ENCODE measurements around the gene NPVF. TPM values are rescaled to one million over a fixed set of nuclear protein-coding genes. Genes with fewer than 3 reads are reported as not detected.

Gene NPVF
- total RNA-seq, 1 donor from 2014 or later = not detected

DNA sequence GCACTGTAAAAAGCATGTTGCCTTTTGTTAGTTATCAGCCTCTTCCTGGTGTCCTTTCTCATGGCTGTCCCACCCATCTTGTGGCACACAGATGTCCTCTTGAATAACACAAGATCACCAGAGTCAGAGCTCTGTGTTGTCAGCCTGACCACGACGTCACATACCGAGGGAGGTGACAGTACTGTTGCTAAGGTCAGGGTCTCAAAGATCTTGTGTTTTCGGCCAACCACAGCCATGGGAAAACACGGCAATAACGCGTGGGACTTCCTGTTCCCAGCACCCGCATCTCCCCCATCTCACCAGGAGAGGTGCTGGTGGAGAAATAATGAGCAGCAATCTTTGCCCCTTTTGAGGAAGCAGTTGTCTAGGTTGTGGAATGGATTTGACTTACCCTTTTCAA is 40.4 kb downstream of the NPVF start:
- H3K9me3 Mint-ChIP-seq (ENCODE audit: low read depth) = no peaks in the 10 kb centered on the region
- H3K4me3 Mint-ChIP-seq (ENCODE audit: unreplicated experiment) = no peak overlapping the region
- TF ChIP-seq, protein P1, sequence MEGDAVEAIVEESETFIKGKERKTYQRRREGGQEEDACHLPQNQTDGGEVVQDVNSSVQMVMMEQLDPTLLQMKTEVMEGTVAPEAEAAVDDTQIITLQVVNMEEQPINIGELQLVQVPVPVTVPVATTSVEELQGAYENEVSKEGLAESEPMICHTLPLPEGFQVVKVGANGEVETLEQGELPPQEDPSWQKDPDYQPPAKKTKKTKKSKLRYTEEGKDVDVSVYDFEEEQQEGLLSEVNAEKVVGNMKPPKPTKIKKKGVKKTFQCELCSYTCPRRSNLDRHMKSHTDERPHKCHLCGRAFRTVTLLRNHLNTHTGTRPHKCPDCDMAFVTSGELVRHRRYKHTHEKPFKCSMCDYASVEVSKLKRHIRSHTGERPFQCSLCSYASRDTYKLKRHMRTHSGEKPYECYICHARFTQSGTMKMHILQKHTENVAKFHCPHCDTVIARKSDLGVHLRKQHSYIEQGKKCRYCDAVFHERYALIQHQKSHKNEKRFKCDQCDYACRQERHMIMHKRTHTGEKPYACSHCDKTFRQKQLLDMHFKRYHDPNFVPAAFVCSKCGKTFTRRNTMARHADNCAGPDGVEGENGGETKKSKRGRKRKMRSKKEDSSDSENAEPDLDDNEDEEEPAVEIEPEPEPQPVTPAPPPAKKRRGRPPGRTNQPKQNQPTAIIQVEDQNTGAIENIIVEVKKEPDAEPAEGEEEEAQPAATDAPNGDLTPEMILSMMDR (IDR thresholded peaks at IDR 0.05) = no peak
- H3K27ac Mint-ChIP-seq (ENCODE audit: unreplicated experiment) = no peak overlapping the region
- no peak for DNase-seq (ENCODE audit: low spot score)
- no peaks in the 10 kb centered on the region for H3K36me3 Mint-ChIP-seq (ENCODE audit: low read depth)
- peaks cover 8% of the 10 kb centered on the region for H3K4me1 Mint-ChIP-seq (ENCODE audit: low read depth)
- no peaks in the 10 kb centered on the region for H3K27me3 Mint-ChIP-seq (ENCODE audit: low read depth)

DNA sequence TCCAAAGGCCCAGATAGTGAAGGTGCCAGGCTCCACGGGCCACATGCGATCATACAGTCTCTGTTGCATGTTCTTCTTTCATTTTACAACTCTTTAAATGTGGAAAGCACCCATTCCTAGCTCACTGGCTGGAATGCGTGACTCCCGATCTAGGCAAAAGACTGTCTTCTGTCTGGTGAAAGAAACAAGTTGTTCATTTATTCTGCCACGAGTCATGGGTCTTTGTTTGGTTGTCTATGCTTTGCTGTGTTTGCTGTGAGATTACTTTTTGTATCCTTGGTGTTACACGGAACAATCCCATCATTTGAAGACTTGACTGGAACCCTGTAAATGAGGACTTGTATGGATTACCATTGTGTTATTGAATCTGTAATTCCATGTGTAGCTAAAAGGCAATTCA is 41.9 kb downstream of the NPVF start:
- no peak overlapping the region for H3K4me3 Mint-ChIP-seq (ENCODE audit: unreplicated experiment)
- peaks cover 10% of the 10 kb centered on the region for H3K4me1 Mint-ChIP-seq (ENCODE audit: low read depth)
- no peaks in the 10 kb centered on the region for H3K9me3 Mint-ChIP-seq (ENCODE audit: low read depth)
- TF ChIP-seq, protein P1 (IDR thresholded peaks at IDR 0.05) = no peak
- no peak overlapping the region for H3K27ac Mint-ChIP-seq (ENCODE audit: unreplicated experiment)
- no peak for DNase-seq (ENCODE audit: low spot score)
- H3K36me3 Mint-ChIP-seq (ENCODE audit: low read depth) = no peaks in the 10 kb centered on the region
- no peaks in the 10 kb centered on the region for H3K27me3 Mint-ChIP-seq (ENCODE audit: low read depth)

DNA sequence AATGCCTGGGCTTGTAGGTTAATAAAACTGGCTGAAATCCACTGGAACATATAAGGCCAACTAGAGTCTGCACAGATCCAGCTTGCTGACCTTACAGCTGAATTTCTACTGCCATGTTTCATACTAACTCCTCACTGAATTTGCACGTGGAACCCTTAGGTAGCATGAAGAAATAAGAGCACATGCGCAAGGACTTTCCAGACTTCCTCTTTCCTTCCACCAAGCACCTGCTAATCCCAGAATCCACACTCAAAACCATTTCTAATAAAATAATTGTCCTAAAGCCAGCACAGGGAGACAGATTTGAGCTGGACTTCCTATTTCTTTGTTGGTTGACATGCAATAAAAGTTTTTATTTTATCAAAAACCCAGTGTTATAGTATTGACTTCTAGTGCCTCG is 46.8 kb downstream of the NPVF start:
- Mint-ChIP-seq H3K4me1 (ENCODE audit: low read depth) (peaks cover 24% of the 10 kb centered on the region), H3K9me3 (ENCODE audit: low read depth) (no peaks in the 10 kb centered on the region), H3K27me3 (ENCODE audit: low read depth) (no peaks in the 10 kb centered on the region), H3K36me3 (ENCODE audit: low read depth) (no peaks in the 10 kb centered on the region), H3K4me3 (ENCODE audit: unreplicated experiment) (no peak overlapping the region), H3K27ac (ENCODE audit: unreplicated experiment) (no peak overlapping the region)
- TF ChIP-seq, protein P1 (IDR thresholded peaks at IDR 0.05) = no peak
- no peak for DNase-seq (ENCODE audit: low spot score)

DNA sequence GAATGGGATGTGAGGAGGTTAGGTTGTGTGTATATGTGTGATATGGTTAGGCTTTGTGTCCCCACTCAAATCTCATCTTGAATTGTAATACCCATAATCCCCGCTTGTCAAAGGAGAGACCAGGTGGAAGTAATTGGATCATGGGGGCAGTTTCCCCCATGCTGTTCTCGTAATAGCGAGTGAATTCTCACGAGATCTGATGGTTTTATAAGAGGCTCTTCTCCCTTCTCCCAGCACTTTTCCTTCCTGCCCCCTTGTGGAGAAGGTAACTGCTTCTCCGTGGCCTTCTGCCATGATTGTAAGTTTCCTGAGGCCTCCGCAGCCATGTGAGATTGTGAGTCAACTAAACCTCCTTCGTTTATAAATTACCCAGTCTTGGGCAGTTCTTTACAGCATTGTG is 47.3 kb downstream of the NPVF start:
- TF ChIP-seq, protein P1 (IDR thresholded peaks at IDR 0.05) = no peak
- no peak for DNase-seq (ENCODE audit: low spot score)
- no peaks in the 10 kb centered on the region for H3K27me3 Mint-ChIP-seq (ENCODE audit: low read depth)
- H3K4me3 Mint-ChIP-seq (ENCODE audit: unreplicated experiment) = peak overlapping the region; percentile 76
- H3K27ac Mint-ChIP-seq (ENCODE audit: unreplicated experiment) = no peak overlapping the region
- H3K36me3 Mint-ChIP-seq (ENCODE audit: low read depth) = no peaks in the 10 kb centered on the region
- no peaks in the 10 kb centered on the region for H3K9me3 Mint-ChIP-seq (ENCODE audit: low read depth)
- peaks cover 24% of the 10 kb centered on the region for H3K4me1 Mint-ChIP-seq (ENCODE audit: low read depth)

DNA sequence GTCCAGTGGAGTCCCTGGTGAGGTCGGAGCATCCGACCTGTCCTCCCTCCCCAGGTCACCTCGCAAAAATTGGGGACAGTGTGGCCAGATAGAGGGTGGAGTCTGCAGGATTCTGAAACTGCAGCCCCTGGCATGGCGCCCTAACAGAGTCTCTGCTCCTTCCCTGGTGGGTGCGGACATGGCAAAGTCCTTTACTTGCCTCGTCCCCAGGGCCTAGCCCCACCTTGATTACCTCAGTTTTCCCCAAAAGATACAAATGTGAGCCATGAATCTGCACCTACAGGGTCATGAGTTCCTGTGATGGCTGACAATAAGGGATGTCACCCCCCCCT is 47.7 kb downstream of the NPVF start:
- no peaks in the 10 kb centered on the region for H3K27me3 Mint-ChIP-seq (ENCODE audit: low read depth)
- H3K4me1 Mint-ChIP-seq (ENCODE audit: low read depth) = peaks cover 24% of the 10 kb centered on the region
- H3K27ac Mint-ChIP-seq (ENCODE audit: unreplicated experiment) = no peak overlapping the region
- H3K36me3 Mint-ChIP-seq (ENCODE audit: low read depth) = no peaks in the 10 kb centered on the region
- H3K9me3 Mint-ChIP-seq (ENCODE audit: low read depth) = no peaks in the 10 kb centered on the region
- DNase-seq (ENCODE audit: low spot score) = no peak
- peak overlapping the region; percentile 76 for H3K4me3 Mint-ChIP-seq (ENCODE audit: unreplicated experiment)
- TF ChIP-seq, protein P1 (IDR thresholded peaks at IDR 0.05) = peak; percentile 55
